NB4 (cell line): Measurements from ENCODE around the gene AK2.

Experiments used
- CTCF ChIP-seq: IDR thresholded peaks from one replicate; pipeline ENCODE4 v1.5.1; 2012; ENCODE audit warnings: low read depth, low read length
- MYC ChIP-seq: IDR thresholded peaks from 2 replicates; pipeline ENCODE4 v1.6.1; 2011; ENCODE audit warnings: low read depth, low read length
- POLR2A ChIP-seq: IDR thresholded peaks from 2 replicates; pipeline ENCODE4 v1.6.1; 2011; ENCODE audit warnings: mild to moderate bottlenecking; ENCODE audit not compliant: insufficient read length; ENCODE audit errors: extremely low read depth

DNA sequence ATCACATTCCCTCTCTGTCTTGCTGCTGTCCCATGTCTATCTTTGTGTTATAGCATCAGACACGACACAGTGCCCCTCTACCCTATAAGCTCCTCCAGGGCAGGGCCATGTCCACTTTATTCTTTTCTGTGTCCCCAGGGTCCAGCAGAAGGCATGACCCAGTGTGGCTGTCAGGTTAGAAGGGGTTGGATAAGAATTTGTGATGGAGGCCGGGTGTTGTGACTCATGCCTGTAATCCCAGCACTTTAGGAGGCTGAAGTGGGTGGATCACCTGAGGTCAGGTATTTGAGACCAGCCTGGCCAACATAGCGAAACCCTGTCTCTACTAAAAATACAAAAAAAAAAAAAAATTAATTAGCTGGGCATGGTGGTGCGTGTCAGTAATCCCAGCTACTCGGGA is 45.8 kb downstream of the AK2 start:
- TF ChIP-seq CTCF (no peak), POLR2A (no peak), MYC (no peak)
